GM10248 (cell line): ENCODE results near the gene HIVEP2.

ENCODE experiments used
- CTCF ChIA-PET: fragments of 300-600 bp; sonication (Branson Sonifier 250); formaldehyde crosslinking; extraction: SDS; loops from one replicate; lab custom pipeline; 2021; ENCODE audit warnings: antibody characterized with exemption; lab: Yijun Ruan, JAX
- POLR2A ChIA-PET: fragments of 350-650 bp; sonication (Branson Sonifier 250); formaldehyde crosslinking; extraction: SDS; loops from one replicate; lab custom pipeline; 2020; ENCODE audit warnings: antibody characterized with exemption; lab: Yijun Ruan, JAX
- DNase-seq: peaks from one replicate; pipeline ENCODE4 v3.0.0; 2012; ENCODE audit errors: extremely low spot score
- TF ChIP-seq, protein P1 (sequence below): IDR thresholded peaks from 2 replicates; pipeline ENCODE4 v1.5.1; 2012; ENCODE audit warnings: mild to moderate bottlenecking, low read depth; ENCODE audit errors: extremely low read depth, missing control alignments, control extremely low read depth

The HIVEP2 gene

GRCh38 chr6:142956726-142957125 lies 11.8 kb upstream of the HIVEP2 start:
- TF ChIP-seq, protein P1, sequence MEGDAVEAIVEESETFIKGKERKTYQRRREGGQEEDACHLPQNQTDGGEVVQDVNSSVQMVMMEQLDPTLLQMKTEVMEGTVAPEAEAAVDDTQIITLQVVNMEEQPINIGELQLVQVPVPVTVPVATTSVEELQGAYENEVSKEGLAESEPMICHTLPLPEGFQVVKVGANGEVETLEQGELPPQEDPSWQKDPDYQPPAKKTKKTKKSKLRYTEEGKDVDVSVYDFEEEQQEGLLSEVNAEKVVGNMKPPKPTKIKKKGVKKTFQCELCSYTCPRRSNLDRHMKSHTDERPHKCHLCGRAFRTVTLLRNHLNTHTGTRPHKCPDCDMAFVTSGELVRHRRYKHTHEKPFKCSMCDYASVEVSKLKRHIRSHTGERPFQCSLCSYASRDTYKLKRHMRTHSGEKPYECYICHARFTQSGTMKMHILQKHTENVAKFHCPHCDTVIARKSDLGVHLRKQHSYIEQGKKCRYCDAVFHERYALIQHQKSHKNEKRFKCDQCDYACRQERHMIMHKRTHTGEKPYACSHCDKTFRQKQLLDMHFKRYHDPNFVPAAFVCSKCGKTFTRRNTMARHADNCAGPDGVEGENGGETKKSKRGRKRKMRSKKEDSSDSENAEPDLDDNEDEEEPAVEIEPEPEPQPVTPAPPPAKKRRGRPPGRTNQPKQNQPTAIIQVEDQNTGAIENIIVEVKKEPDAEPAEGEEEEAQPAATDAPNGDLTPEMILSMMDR: no peak
- ChIA-PET CTCF (interaction anchor here (3.7 kb wide), 1 partner anchor 10 kb away, joined by 15 read pairs; no protein-coding TSS in a partner anchor), POLR2A (no interaction called here)
- no peak for DNase-seq

- ChIA-PET CTCF (interaction anchor here (1.4 kb wide), 1 partner anchor 13 kb away, joined by 4 read pairs; no protein-coding TSS in a partner anchor), POLR2A (no interaction called here)
- TF ChIP-seq, protein P1: no peak
- no peak for DNase-seq
Measured at GRCh38 chr6:142954844-142955243, 9.9 kb upstream of the HIVEP2 start.

GRCh38 chr6:142953373-142954273 lies 8.6 kb upstream of the HIVEP2 start:
- TF ChIP-seq, protein P1: no peak
- ChIA-PET POLR2A (no interaction called here), CTCF (interaction anchor here (1.2 to 1.4 kb wide), 2 partner anchors 206 to 261 kb away, joined by 3 read pairs; no protein-coding TSS in a partner anchor)
- DNase-seq: no peak

- CTCF ChIA-PET: interaction anchor here (1.0 to 1.4 kb wide), 7 partner anchors 9 to 1153 kb away, joined by 3 to 5 read pairs (median 3); no protein-coding TSS in a partner anchor
- peak; percentile 48 for DNase-seq
- POLR2A ChIA-PET: no interaction called here
- TF ChIP-seq, protein P1: no peak
Measured at GRCh38 chr6:142952614-142953013, 7.6 kb upstream of the HIVEP2 start.

GRCh38 chr6:142950291-142950690 lies 5.3 kb upstream of the HIVEP2 start:
- CTCF ChIA-PET: interaction anchor here (1.2 kb wide), 1 partner anchor 17 kb away, joined by 3 read pairs; no protein-coding TSS in a partner anchor
- POLR2A ChIA-PET: no interaction called here
- TF ChIP-seq, protein P1: no peak
- no peak for DNase-seq

DNA sequence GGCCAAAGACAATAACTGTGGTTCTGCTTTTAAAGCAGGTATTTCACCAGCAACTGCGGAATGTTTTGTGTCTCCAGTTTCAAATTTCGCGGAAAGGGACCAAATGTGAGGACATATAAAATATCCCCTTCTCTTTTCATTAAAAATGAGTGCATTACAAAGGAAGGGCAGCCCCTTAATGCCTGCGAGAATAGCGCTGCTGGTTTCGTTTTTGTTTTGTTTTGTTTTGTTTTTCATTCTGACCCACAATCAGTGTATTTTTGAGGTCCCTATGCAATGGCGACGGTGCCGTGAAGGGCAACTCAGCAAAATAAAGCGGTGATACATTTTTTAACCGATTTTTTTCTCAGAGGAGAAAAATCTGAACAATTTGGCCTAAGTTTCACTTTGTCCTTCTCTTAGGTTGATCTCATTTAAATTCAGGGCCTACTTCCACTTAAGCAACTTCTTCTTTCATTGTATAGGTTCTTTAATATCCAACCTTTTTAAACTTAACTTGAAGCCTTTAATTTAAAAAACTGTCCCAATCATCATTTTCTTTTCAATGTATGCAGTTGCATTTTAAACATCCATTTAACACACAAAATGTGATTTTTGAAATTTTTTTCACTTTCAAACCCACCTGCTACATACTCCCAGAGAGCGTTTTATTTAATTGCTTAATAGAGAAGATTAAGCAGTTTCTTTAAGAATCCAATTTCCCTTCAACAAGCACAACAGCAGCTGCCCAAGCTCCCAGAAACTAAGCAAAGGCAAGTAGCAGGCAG lies 2.9 kb upstream of the HIVEP2 start:
- DNase-seq: peak; percentile 58
- ChIA-PET POLR2A (no interaction called here), CTCF (no interaction called here)
- TF ChIP-seq, protein P1: no peak
